CD14-positive monocyte (primary cell): ENCODE measurements around the gene TPX2. TPM values are rescaled to one million over a fixed set of nuclear protein-coding genes. Genes with fewer than 3 reads are reported as not detected.

ENCODE experiments used
- DNase-seq, 3 donors: peaks; one replicate each; pipeline ENCODE4 v3.0.0-alpha.2; 2011 to 2022
- H2AFZ ChIP-seq: 2 replicates; pipeline ENCODE4 v1.6.0; 2012; ENCODE audit warnings: mild to moderate bottlenecking, low read depth, low read length, inconsistent platforms; ENCODE audit not compliant: insufficient read depth, poor library complexity, severe bottlenecking
- H3K27ac ChIP-seq, 2 donors: 1 replicate in 1 of 2; 2 replicates in 1 of 2; pipeline ENCODE4 v1.5.1; 2012 to 2013; ENCODE audit warnings: low read length in 2 of 2, control low read depth in 1 of 2, inconsistent platforms in 1 of 2, low read depth in 1 of 2, mild to moderate bottlenecking in 1 of 2
- H3K27me3 ChIP-seq, 2 donors: one replicate each; pipeline versions ENCODE4 v1.6.0 to v1.6.1; 2011 to 2013; ENCODE audit warnings: low read length in 2 of 2; ENCODE audit not compliant: control insufficient read depth in 2 of 2, insufficient read depth in 2 of 2
- H3K36me3 ChIP-seq, 2 donors: replicated peaks in 1 of 2; 1 replicate in 1 of 2; 2 replicates in 1 of 2; pipeline versions ENCODE4 v1.5.1 to v1.6.1; 2012 to 2013; ENCODE audit warnings: low read length in 2 of 2, control low read depth in 1 of 2, inconsistent platforms in 1 of 2, mild to moderate bottlenecking in 1 of 2; ENCODE audit not compliant: insufficient read depth in 2 of 2, control insufficient read depth in 1 of 2
- H3K4me1 ChIP-seq, 2 donors: 1 replicate in 1 of 2; 2 replicates in 1 of 2; pipeline versions ENCODE4 v1.5.1 to v1.6.1; 2012 to 2013; ENCODE audit warnings: low read length in 2 of 2, control low read depth in 1 of 2, inconsistent platforms in 1 of 2, mild to moderate bottlenecking in 1 of 2, moderate library complexity in 1 of 2; ENCODE audit not compliant: insufficient read depth in 2 of 2, control insufficient read depth in 1 of 2
- H3K4me2 ChIP-seq: replicated peaks from 2 replicates; pipeline ENCODE3; 2012; ENCODE audit warnings: low read length, moderate library complexity, mild to moderate bottlenecking; ENCODE audit not compliant: poor library complexity, severe bottlenecking; ENCODE audit errors: extremely low read depth
- H3K4me3 ChIP-seq, 3 experiments: fragments of 200-600 bp in 1 of 3; sonication (generic) in 1 of 3; replicated peaks in 1 of 3; 1 replicate in 2 of 3; 2 replicates in 1 of 3; pipeline ENCODE4 v1.5.1; 2011 to 2013; ENCODE audit warnings: low read length in 3 of 3, mild to moderate bottlenecking in 3 of 3, control low read depth in 2 of 3, low read depth in 2 of 3, inconsistent platforms in 1 of 3, moderate library complexity in 1 of 3
- H3K79me2 ChIP-seq: 2 replicates; pipeline ENCODE4 v1.6.0; 2012; ENCODE audit warnings: mild to moderate bottlenecking, control low read depth, inconsistent platforms, low read length, moderate library complexity; ENCODE audit not compliant: insufficient read depth
- H3K9ac ChIP-seq: 2 replicates; pipeline ENCODE4 v1.6.0; 2017; ENCODE audit warnings: low read length, mild to moderate bottlenecking; ENCODE audit not compliant: insufficient read depth, poor library complexity, severe bottlenecking
- H3K9me3 ChIP-seq, 2 donors: replicated peaks in 1 of 2; 1 replicate in 1 of 2; 2 replicates in 1 of 2; pipeline versions ENCODE4 v1.5.1 to v1.6.1; 2012 to 2013; ENCODE audit warnings: low read length in 2 of 2, control low read depth in 1 of 2; ENCODE audit not compliant: control insufficient read depth in 1 of 2, insufficient read depth in 1 of 2
- H4K20me1 ChIP-seq: 2 replicates; pipeline ENCODE4 v1.6.0; 2012; ENCODE audit warnings: mild to moderate bottlenecking, low read length, control low read depth, moderate library complexity; ENCODE audit not compliant: insufficient read depth
- H3K27ac Mint-ChIP-seq, 7 donors: one replicate each; pipeline ENCODE4 v1.8.0; 2020; ENCODE audit warnings: mild to moderate bottlenecking in 7 of 7, mixed read lengths in 7 of 7, moderate library complexity in 6 of 7, inconsistent platforms in 2 of 7
- H3K27me3 Mint-ChIP-seq, 3 donors: one replicate each; pipeline ENCODE4 v1.8.0; 2021 to 2022; ENCODE audit warnings: low read depth in 3 of 3, mild to moderate bottlenecking in 3 of 3, mixed read lengths in 3 of 3, moderate library complexity in 3 of 3, inconsistent platforms in 1 of 3
- H3K36me3 Mint-ChIP-seq, 2 donors: one replicate each; pipeline ENCODE4 v1.8.0; 2020; ENCODE audit warnings: mixed read lengths in 2 of 2, inconsistent platforms in 1 of 2, mild to moderate bottlenecking in 1 of 2
- H3K4me1 Mint-ChIP-seq: one replicate; pipeline ENCODE4 v1.8.0; 2020; ENCODE audit warnings: mild to moderate bottlenecking, mixed read lengths
- H3K4me3 Mint-ChIP-seq, 2 donors: one replicate each; pipeline ENCODE4 v1.8.0; 2020; ENCODE audit warnings: mild to moderate bottlenecking in 2 of 2, mixed read lengths in 2 of 2, moderate library complexity in 1 of 2
- H3K9me3 Mint-ChIP-seq, 7 donors: one replicate each; pipeline ENCODE4 v1.8.0; 2020 to 2022; ENCODE audit warnings: mixed read lengths in 7 of 7, mild to moderate bottlenecking in 6 of 7, moderate library complexity in 6 of 7, inconsistent platforms in 2 of 7
- CTCF ChIP-seq: fragments of 200-600 bp; IDR thresholded peaks from one replicate; pipeline ENCODE4 v1.8.0; 2022; ENCODE audit warnings: antibody characterized with exemption, mild to moderate bottlenecking
- WGBS: methylation state at CpG from one replicate; pipeline ENCODE4 v1.1.5; 2013; ENCODE audit warnings: missing lambda C conversion rate; ENCODE audit not compliant: insufficient coverage; 5-methylcytosine and 5-hydroxymethylcytosine counted together
- intact Hi-C, 2 donors: fragments of 100-400 bp; cut with micrococcal nuclease; formaldehyde crosslinking; loops; one replicate each; pipeline versions ENCODE4 v1.15.0 to v1.15.1; 2023
- polyA plus RNA-seq, 3 donors: library from polyadenylated mRNA; depleted of rRNA in 1 of 3; unstranded in 2 of 3; stranded (reverse) in 1 of 3; fragments of 300-500 nt in 2 of 3; fragments of >200 nt in 1 of 3; fragmentation: Illumina TruSeq in 2 of 3; gene quantifications; 1 replicate in 2 of 3; 2 replicates in 1 of 3; pipeline ENCODE4 v1.2.3, GENCODE V29; 2012 to 2021

Gene TPX2
- polyA plus RNA-seq, 3 donors, result 0.06 TPM; not detected in 2

GRCh38 chr20:31693402-31693801 lies 45.7 kb upstream of the TPX2 start:
- Mint-ChIP-seq H3K27me3 (peaks cover 0 to 1% (median 0%) of the 10 kb centered on the region in 3 donors), H3K4me1 (peaks cover 20% of the 10 kb centered on the region), H3K36me3 (peaks cover 44 to 64% of the 10 kb centered on the region in 2 donors), H3K27ac (peak overlapping the region in 1 of 7 donors; percentile 69), H3K4me3 (no peak overlapping the region), H3K9me3 (no peaks in the 10 kb centered on the region)
- intact Hi-C loops, result no loop called here
- WGBS, result 96% methylated on average over 3 of the region's 6 CpGs
- no peak overlapping the region for H3K9ac ChIP-seq
- peaks cover 44% of the 10 kb centered on the region for H4K20me1 ChIP-seq
- no peak overlapping the region for H3K4me3 ChIP-seq
- no peaks in the 10 kb centered on the region for H3K9me3 ChIP-seq
- H3K27me3 ChIP-seq, result no peaks in the 10 kb centered on the region
- no peak overlapping the region for H3K27ac ChIP-seq
- TF ChIP-seq CTCF, result no peak
- H3K4me2 ChIP-seq, result no peak overlapping the region
- H3K4me1 ChIP-seq, result no peaks in the 10 kb centered on the region
- no peak overlapping the region for H2AFZ ChIP-seq
- peaks cover 22% of the 10 kb centered on the region for H3K79me2 ChIP-seq
- no peak for DNase-seq
- peaks cover 17 to 40% of the 10 kb centered on the region in 2 donors for H3K36me3 ChIP-seq

- H3K4me1 ChIP-seq, result peaks cover 6 to 7% of the 10 kb centered on the region in 2 donors
- H3K27me3 ChIP-seq, result no peaks in the 10 kb centered on the region
- peaks cover 15 to 36% of the 10 kb centered on the region in 2 donors for H3K36me3 ChIP-seq
- Mint-ChIP-seq H3K27ac (peak overlapping the region in 2 of 7 donors; percentile 17 to 63), H3K36me3 (peaks cover 40 to 63% of the 10 kb centered on the region in 2 donors), H3K4me3 (no peak overlapping the region), H3K27me3 (peaks cover 0 to 1% (median 0%) of the 10 kb centered on the region in 3 donors), H3K9me3 (no peaks in the 10 kb centered on the region), H3K4me1 (peaks cover 26% of the 10 kb centered on the region)
- DNase-seq, result no peak
- H4K20me1 ChIP-seq, result peaks cover 51% of the 10 kb centered on the region
- H3K9ac ChIP-seq, result no peak overlapping the region
- H3K4me3 ChIP-seq, result no peak overlapping the region
- H3K79me2 ChIP-seq, result peaks cover 23% of the 10 kb centered on the region
- H3K27ac ChIP-seq, result no peak overlapping the region
- TF ChIP-seq CTCF, result no peak
- no peak overlapping the region for H3K4me2 ChIP-seq
- no peak overlapping the region for H2AFZ ChIP-seq
- intact Hi-C loops, result no loop called here
- no peaks in the 10 kb centered on the region for H3K9me3 ChIP-seq
- whole genome bisulfite sequencing, result 58% methylated on average over 2 of the region's 4 CpGs
Measured at GRCh38 chr20:31693987-31694661, 45.0 kb upstream of the TPX2 start.
